Motor neuron (in vitro differentiated cells): ENCODE data around the gene CLIC1. TPM values are rescaled to one million over a fixed set of nuclear protein-coding genes. Genes with fewer than 3 reads are reported as not detected.

Experiments used
- ATAC-seq, 8 experiments: fragments of 200-7000 bp; cut with Tn5 transposase; replicated peaks in 6 of 8; 2 replicates each; pipeline ENCODE4 v1.8.0; 2021; ENCODE audit warnings: mild to moderate bottlenecking in 8 of 8, moderate library complexity in 8 of 8
- H3K27ac ChIP-seq, 2 donors: fragments of 250-450 bp; sonication (Bioruptor Pico); 2 replicates each; pipeline ENCODE4 v1.9.0; 2021; ENCODE audit warnings: antibody characterized with exemption in 2 of 2, mild to moderate bottlenecking in 2 of 2, moderate library complexity in 1 of 2
- H3K4me1 ChIP-seq, 2 donors: fragments of 250-450 bp; sonication (Bioruptor Pico); replicated peaks in 1 of 2; 2 replicates each; pipeline ENCODE4 v1.6.1; 2021; ENCODE audit warnings: antibody characterized with exemption in 2 of 2, mild to moderate bottlenecking in 2 of 2, moderate library complexity in 1 of 2
- H3K4me3 ChIP-seq, 5 donors: fragments of 250-450 bp; sonication (Bioruptor Pico); 2 replicates each; pipeline ENCODE4 v1.9.0; 2021; ENCODE audit warnings: antibody characterized with exemption in 5 of 5, mild to moderate bottlenecking in 5 of 5, moderate library complexity in 4 of 5
- WGBS, 10 experiments: fragments of 450-650 bp; shearing (Covaris generic); methylation state at CpG; one replicate each; pipeline ENCODE4 v1.0.0; 2022; 5-methylcytosine and 5-hydroxymethylcytosine counted together
- in situ Hi-C, 9 experiments: fragments of 400-800 bp; cut with MboI; loops; one replicate each; pipeline ENCODE4 v1.15.0; 2021; ENCODE audit warnings: low sequenced_read_pairs in 9 of 9, low pct_unique_long_range_greater_than_20kb in 2 of 9; ENCODE audit not compliant: unreplicated experiment in 9 of 9
- total RNA-seq, 8 experiments: library from RNA; unstranded; fragments of 300-600 nt; gene quantifications; 2 replicates each; pipeline versions ENCODE4 v1.2.3 to v1.2.4, GENCODE V29; 2022

Gene CLIC1
- total RNA-seq, 8 experiments from 2014 or later: 73.5 to 627 (median 176) TPM

GRCh38 chr6:31691078-31691463 is 45.3 kb downstream of the CLIC1 start:
- no peak overlapping the region for H3K27ac ChIP-seq
- no peak for ATAC-seq
- no peak overlapping the region for H3K4me3 ChIP-seq
- WGBS, 10 experiments: 67 to 100% (median 100%) methylated on average over 1 to 5 of the region's 6 CpGs; no CpG with 5 or more reads in 3 of the 10 experiments
- H3K4me1 ChIP-seq: no peaks in the 10 kb centered on the region
- in situ Hi-C loops: loop anchor here in 1 of 9 experiments (25.0 kb wide), 1 partner anchor 271 kb away; the partner anchor contains the start of genes DXO, NELFE and SKIC2

- peak in 1 of 8 experiments; percentile 24 for ATAC-seq
- no peak overlapping the region for H3K27ac ChIP-seq
- WGBS, 10 experiments: 20 to 95% (median 81%) methylated on average over 1 to 7 of the region's 10 CpGs; no CpG with 5 or more reads in 3 of the 10 experiments
- in situ Hi-C loops: loop anchor here in 1 of 9 experiments (25.0 kb wide), 1 partner anchor 272 kb away; the partner anchor contains the start of genes DXO, NELFE and SKIC2
- no peaks in the 10 kb centered on the region for H3K4me1 ChIP-seq
- H3K4me3 ChIP-seq: no peak overlapping the region
These were observed 45.9 kb downstream of the CLIC1 start for GRCh38 chr6:31690231-31691077.

DNA sequence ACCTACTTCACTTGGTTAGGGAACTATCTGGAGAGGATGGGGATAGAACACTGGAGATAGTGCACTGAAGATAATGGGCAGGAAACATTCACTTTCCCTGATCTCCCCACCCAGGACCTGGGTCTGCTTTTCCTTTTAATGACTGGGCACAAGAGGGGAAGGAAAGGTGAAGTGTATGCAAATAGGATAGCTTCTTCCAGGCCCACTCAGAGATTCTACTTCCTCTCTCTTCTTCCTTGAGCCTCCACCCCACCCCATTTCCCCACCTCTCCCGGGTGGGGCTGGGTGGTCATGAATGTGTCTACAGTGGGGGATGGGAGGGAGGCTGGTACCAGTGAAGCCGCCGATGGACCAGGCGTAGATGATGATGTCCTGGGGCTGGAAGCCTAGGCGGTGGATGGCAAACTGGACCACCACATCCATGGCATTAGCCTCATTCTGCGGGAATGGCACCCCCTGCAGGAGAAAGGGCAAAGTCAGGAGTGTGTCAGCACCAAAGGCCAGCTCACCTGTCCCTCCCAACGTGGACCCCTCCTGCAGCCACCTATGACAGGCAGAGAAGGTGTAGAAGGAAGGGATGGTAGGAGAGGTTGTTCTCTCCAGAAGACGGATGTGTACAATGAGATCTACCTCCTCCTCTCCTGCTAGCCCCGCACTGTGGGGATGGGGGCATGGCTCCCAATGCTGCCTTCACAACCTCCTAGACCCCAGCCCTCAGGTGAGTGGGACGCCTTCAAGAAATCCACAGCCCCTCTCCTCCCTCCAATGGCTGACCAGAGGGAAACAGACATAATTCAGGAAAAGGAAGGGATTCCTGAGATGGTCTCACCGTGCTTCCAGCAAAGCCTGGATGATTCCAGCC is 46.9 kb downstream of the CLIC1 start:
- peak in 1 of 8 experiments; percentile 59 for ATAC-seq
- WGBS, 10 experiments: 40 to 100% (median 94%) methylated on average over 1 to 3 of the region's 11 CpGs; no CpG with 5 or more reads in 4 of the 10 experiments
- Histone ChIP-seq H3K4me1 (no peaks in the 10 kb centered on the region), H3K4me3 (no peak overlapping the region), H3K27ac (no peak overlapping the region)
- in situ Hi-C loops: loop anchor here in 1 of 9 experiments (25.0 kb wide), 1 partner anchor 273 kb away; the partner anchor contains the start of genes DXO, NELFE and SKIC2

DNA sequence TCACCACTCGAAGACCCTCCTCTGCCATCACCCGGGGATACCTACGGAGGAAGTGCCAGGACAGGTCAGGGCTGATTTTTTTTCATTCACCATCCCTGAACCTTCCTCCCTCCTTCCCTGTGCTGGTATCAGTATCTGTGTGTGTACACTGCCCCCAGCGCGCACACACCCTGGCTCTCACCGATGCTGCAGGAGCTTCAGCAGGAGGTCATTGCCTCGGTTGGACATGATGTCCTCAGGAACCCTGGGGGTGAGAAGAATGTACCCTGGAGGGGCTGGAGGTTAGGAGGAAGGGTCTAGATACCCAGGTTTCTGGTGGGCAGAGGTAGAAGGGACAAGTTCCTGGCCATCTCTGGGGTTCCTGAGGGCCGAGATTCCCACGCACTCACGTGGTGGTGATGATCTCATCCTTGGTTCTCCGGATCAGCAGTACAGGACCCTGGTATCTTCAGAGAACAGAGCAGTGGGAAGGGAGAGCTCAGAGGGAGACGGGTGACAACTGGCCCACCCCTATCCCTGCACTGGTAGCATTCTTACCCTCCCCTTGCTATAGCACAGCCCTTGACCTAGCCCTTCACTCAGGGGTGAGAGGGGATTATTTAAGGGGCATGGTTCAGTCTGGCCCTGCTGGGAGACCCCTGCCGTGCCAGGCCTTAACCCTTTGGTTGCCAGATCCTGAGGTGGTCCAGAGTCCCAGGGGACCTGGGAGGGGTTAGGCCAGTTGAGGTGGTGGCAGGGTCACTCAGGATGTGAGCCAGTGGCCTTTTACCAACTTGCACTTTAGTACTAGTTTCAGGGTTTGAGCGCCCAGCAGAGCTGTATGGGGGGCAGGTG is 48.3 kb downstream of the CLIC1 start:
- peaks cover 11% of the 10 kb centered on the region in 2 donors for H3K4me1 ChIP-seq
- H3K4me3 ChIP-seq: no peak overlapping the region
- ATAC-seq: no peak
- WGBS, 10 experiments: 65 to 100% (median 90%) methylated on average over 1 to 6 of the region's 14 CpGs; no CpG with 5 or more reads in 3 of the 10 experiments
- in situ Hi-C loops: loop anchor here in 1 of 9 experiments (25.0 kb wide), 1 partner anchor 274 kb away; the partner anchor contains the start of genes DXO, NELFE and SKIC2
- H3K27ac ChIP-seq: no peak overlapping the region

DNA sequence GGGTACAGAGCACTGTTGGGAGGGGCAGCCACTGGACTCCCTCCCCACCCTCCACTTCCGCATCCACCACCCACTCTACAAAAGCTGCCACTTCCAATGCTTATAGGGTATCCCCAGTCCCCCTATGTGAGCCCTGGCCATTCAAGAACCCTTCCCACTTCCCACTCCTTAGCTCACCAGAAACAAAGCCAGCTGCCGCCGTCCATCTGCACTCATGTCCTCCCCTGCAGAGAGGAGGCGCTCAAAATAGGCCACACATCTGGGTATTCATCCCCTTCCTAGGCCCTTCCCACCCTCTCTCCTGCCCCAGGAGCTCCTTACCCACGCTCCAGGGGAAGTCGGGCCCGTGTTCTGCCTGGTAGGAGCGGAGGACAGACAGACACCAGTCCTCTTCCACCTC is 49.0 kb downstream of the CLIC1 start:
- Histone ChIP-seq H3K4me1 (peaks cover 14 to 17% of the 10 kb centered on the region in 2 donors), H3K27ac (no peak overlapping the region), H3K4me3 (no peak overlapping the region)
- WGBS, 10 experiments: 67 to 100% methylated on average over 1 to 3 of the region's 8 CpGs; no CpG with 5 or more reads in 8 of the 10 experiments
- no peak for ATAC-seq
- in situ Hi-C loops: loop anchor here in 1 of 9 experiments (25.0 kb wide), 1 partner anchor 275 kb away; the partner anchor contains the start of genes DXO, NELFE and SKIC2

DNA sequence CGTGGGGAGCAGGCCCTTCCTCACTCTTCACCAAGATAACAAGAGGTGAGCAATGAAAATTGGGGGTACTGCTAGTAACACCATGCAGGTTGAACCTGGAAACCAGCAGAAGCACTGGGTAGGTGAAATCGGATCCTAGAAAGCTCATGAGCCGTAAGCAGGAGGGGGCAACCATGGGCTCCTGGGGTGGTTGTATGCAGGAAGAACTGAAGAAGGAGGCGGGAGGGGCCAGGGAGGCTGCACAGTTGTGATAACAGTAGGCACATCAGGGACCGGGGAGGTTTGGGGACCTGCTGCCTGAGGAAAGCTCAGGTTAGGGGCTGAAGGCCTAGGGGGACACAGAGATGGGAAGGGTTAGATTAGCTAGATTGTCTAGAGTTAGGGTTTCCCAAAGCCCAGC is 49.8 kb downstream of the CLIC1 start:
- peaks cover 15 to 17% of the 10 kb centered on the region in 2 donors for H3K4me1 ChIP-seq
- in situ Hi-C loops: loop anchor here in 1 of 9 experiments (25.0 kb wide), 1 partner anchor 276 kb away; the partner anchor contains the start of genes DXO, NELFE and SKIC2
- WGBS, 10 experiments: 0 to 100% (median 71%) methylated on average over 1 to 3 of the region's 5 CpGs; no CpG with 5 or more reads in 7 of the 10 experiments
- H3K27ac ChIP-seq: no peak overlapping the region
- H3K4me3 ChIP-seq: no peak overlapping the region
- no peak for ATAC-seq

DNA sequence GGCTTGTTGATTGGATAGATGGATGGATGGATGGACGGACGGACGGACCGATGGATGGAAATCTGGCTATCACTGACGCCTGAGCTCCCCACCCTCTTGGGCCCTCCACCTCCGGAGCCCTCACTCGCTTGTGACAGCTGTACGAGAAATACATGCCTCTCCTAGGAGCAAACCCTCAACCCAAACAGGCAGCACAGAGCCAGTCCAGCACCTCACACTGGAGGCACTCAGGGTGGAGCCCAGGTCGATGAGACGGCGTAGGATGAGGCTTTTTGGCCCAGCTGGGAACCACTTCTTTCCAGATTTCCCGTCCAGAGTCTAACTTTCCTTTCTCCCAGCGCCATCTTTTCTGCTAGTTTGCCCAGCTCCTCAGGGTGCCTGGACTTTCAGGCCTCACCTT is 52.7 kb downstream of the CLIC1 start:
- in situ Hi-C loops: loop anchor here in 1 of 9 experiments (25.0 kb wide), 1 partner anchor 279 kb away; the partner anchor contains the start of genes DXO, NELFE and SKIC2
- WGBS, 10 experiments: 37 to 90% (median 57%) methylated on average over 1 to 11 of the region's 13 CpGs; no CpG with 5 or more reads in 3 of the 10 experiments
- peak overlapping the region; percentile 66 to 75 for H3K27ac ChIP-seq
- H3K4me1 ChIP-seq: peaks cover 17 to 22% of the 10 kb centered on the region in 2 donors
- peak in 5 of 8 experiments; percentile 3 to 34 (median 27) for ATAC-seq
- peak overlapping the region; percentile 15 to 28 (median 23) for H3K4me3 ChIP-seq

- Histone ChIP-seq H3K4me3 (peak overlapping the region in 4 of 5 donors; percentile 1 to 14 (median 8)), H3K4me1 (peaks cover 17 to 22% of the 10 kb centered on the region in 2 donors), H3K27ac (no peak overlapping the region)
- 0 to 50% (median 17%) methylated on average over 2 to 5 of the region's 40 CpGs; no CpG with 5 or more reads in 5 of the 10 experiments for WGBS, 10 experiments
- in situ Hi-C loops: loop anchor here in 1 of 9 experiments (25.0 kb wide), 1 partner anchor 281 kb away; the partner anchor contains the start of genes DXO, NELFE and SKIC2
- peak; percentile 9 to 67 (median 18) for ATAC-seq
These were observed 55.1 kb downstream of the CLIC1 start for GRCh38 chr6:31681135-31681671.

Other genes with a start within 250 kb of the CLIC1 start
- 1 to 10 TPM in 5 of 8 experiments, under 1 TPM in 2, not detected in 1; 0.49 to 4.2 (median 1.9) TPM for gene MICB, start 238.4 kb downstream of the CLIC1 start, total RNA-seq
- gene MCCD1, start 207.6 kb downstream of the CLIC1 start, total RNA-seq: 1 to 10 TPM in 2 of 8 experiments, under 1 TPM in 5, not detected in 1; 0.38 to 1.9 (median 0.75) TPM
- gene DDX39B, start 194.5 kb downstream of the CLIC1 start, total RNA-seq: 100 to 1,000 TPM; 238 to 564 (median 386) TPM
- 100 to 1,000 TPM in 2 of 8 experiments, 10 to 100 TPM in 3, 1 to 10 TPM in 2, under 1 TPM in 1; 0.25 to 110 (median 48.1) TPM for gene ATP6V1G2, start 189.9 kb downstream of the CLIC1 start, total RNA-seq
- gene NFKBIL1, start 188.9 kb downstream of the CLIC1 start, total RNA-seq: 10 to 100 TPM; 24.2 to 44.5 (median 31.6) TPM
- under 1 TPM in 6 of 8 experiments, not detected in 2; 0.11 to 0.76 (median 0.41) TPM for gene LTA, start 164.2 kb downstream of the CLIC1 start, total RNA-seq
- gene TNF, start 161.0 kb downstream of the CLIC1 start, total RNA-seq: 1 to 10 TPM in 1 of 8 experiments, under 1 TPM in 3, not detected in 4; 0.17 to 3.9 (median 0.68) TPM
- gene LTB, start 154.1 kb downstream of the CLIC1 start, total RNA-seq: 1 to 10 TPM in 2 of 8 experiments, under 1 TPM in 5, not detected in 1; 0.18 to 1.9 (median 0.81) TPM
- 1 to 10 TPM in 2 of 8 experiments, under 1 TPM in 5, not detected in 1; 0.21 to 2.6 (median 0.63) TPM for gene LST1, start 150.3 kb downstream of the CLIC1 start, total RNA-seq
- gene NCR3, start 143.5 kb downstream of the CLIC1 start, total RNA-seq: under 1 TPM in 3 of 8 experiments, not detected in 5; 0.29 to 0.71 (median 0.31) TPM
- gene AIF1, start 121.3 kb downstream of the CLIC1 start, total RNA-seq: 1 to 10 TPM in 5 of 8 experiments, not detected in 3; 1.1 to 3.1 (median 2.0) TPM
- 100 to 1,000 TPM in 4 of 8 experiments, 10 to 100 TPM in 4; 53.2 to 259 (median 92.0) TPM for gene PRRC2A, start 115.8 kb downstream of the CLIC1 start, total RNA-seq
- gene BAG6, start 83.9 kb downstream of the CLIC1 start, total RNA-seq: 100 to 1,000 TPM; 159 to 322 (median 247) TPM
- gene APOM, start 80.6 kb downstream of the CLIC1 start, total RNA-seq: 1 to 10 TPM; 2.3 to 6.8 (median 5.3) TPM
- gene C6orf47, start 75.8 kb downstream of the CLIC1 start, total RNA-seq: 10 to 100 TPM; 10.8 to 24.6 (median 15.5) TPM
- gene GPANK1, start 71.5 kb downstream of the CLIC1 start, total RNA-seq: 10 to 100 TPM; 15.2 to 27.2 (median 22.0) TPM
- 100 to 1,000 TPM; 112 to 225 (median 167) TPM for gene CSNK2B, start 70.5 kb downstream of the CLIC1 start, total RNA-seq
- 10 to 100 TPM in 2 of 8 experiments, 1 to 10 TPM in 6; 3.0 to 20.9 (median 6.3) TPM for gene LY6G5B, start 66.6 kb downstream of the CLIC1 start, total RNA-seq
- 1 to 10 TPM; 1.3 to 7.1 (median 2.8) TPM for gene LY6G5C, start 55.5 kb downstream of the CLIC1 start, total RNA-seq
- 10 to 100 TPM; 43.8 to 69.0 (median 52.5) TPM for gene ABHD16A, start 33.2 kb downstream of the CLIC1 start, total RNA-seq
- gene LY6G6F, start 29.7 kb downstream of the CLIC1 start, total RNA-seq: not detected
- not detected for gene LY6G6D, start 21.2 kb downstream of the CLIC1 start, total RNA-seq
- 1 to 10 TPM in 1 of 8 experiments, under 1 TPM in 4, not detected in 3; 0.16 to 1.6 (median 0.41) TPM for gene LY6G6C, start 14.8 kb downstream of the CLIC1 start, total RNA-seq
- 1 to 10 TPM in 2 of 8 experiments, under 1 TPM in 6; 0.18 to 1.8 (median 0.58) TPM for gene MPIG6B, start 13.2 kb downstream of the CLIC1 start, total RNA-seq
- gene DDAH2, start 7.2 kb downstream of the CLIC1 start, total RNA-seq: 100 to 1,000 TPM in 5 of 8 experiments, 10 to 100 TPM in 3; 15.5 to 168 (median 120) TPM
- 10 to 100 TPM in 5 of 8 experiments, 1 to 10 TPM in 3; 3.8 to 65.3 (median 11.3) TPM for gene MSH5, start 3.5 kb upstream of the CLIC1 start, total RNA-seq
- gene SAPCD1, start 26.1 kb upstream of the CLIC1 start, total RNA-seq: 1 to 10 TPM in 7 of 8 experiments, under 1 TPM in 1; 0.87 to 8.0 (median 2.7) TPM
- gene VWA7, start 40.8 kb upstream of the CLIC1 start, total RNA-seq: 1 to 10 TPM in 6 of 8 experiments, under 1 TPM in 2; 0.63 to 2.9 (median 1.4) TPM
- 100 to 1,000 TPM in 2 of 8 experiments, 10 to 100 TPM in 6; 26.4 to 135 (median 52.7) TPM for gene VARS1, start 59.2 kb upstream of the CLIC1 start, total RNA-seq
- gene LSM2, start 70.4 kb upstream of the CLIC1 start, total RNA-seq: 10 to 100 TPM; 34.8 to 79.8 (median 47.1) TPM
- 1 to 10 TPM; 1.0 to 4.3 (median 3.1) TPM for gene HSPA1L, start 78.8 kb upstream of the CLIC1 start, total RNA-seq
- 100 to 1,000 TPM in 2 of 8 experiments, 10 to 100 TPM in 6; 29.3 to 514 (median 92.4) TPM for gene HSPA1A, start 79.0 kb upstream of the CLIC1 start, total RNA-seq
- 100 to 1,000 TPM in 6 of 8 experiments, 10 to 100 TPM in 2; 68.6 to 489 (median 130) TPM for gene HSPA1B, start 91.2 kb upstream of the CLIC1 start, total RNA-seq
- 100 to 1,000 TPM in 1 of 8 experiments, 10 to 100 TPM in 7; 22.8 to 106 (median 36.2) TPM for gene NEU1, start 126.3 kb upstream of the CLIC1 start, total RNA-seq
- gene SLC44A4, start 142.5 kb upstream of the CLIC1 start, total RNA-seq: 1 to 10 TPM in 2 of 8 experiments, under 1 TPM in 5, not detected in 1; 0.07 to 1.0 (median 0.41) TPM
- 100 to 1,000 TPM in 1 of 8 experiments, 10 to 100 TPM in 7; 19.9 to 112 (median 60.3) TPM for gene EHMT2, start 161.2 kb upstream of the CLIC1 start, total RNA-seq
- 10 to 100 TPM in 6 of 8 experiments, 1 to 10 TPM in 2; 1.9 to 34.9 (median 15.9) TPM for gene ZBTB12, start 165.6 kb upstream of the CLIC1 start, total RNA-seq
- 10 to 100 TPM in 1 of 8 experiments, 1 to 10 TPM in 6, under 1 TPM in 1; 0.67 to 55.1 (median 1.8) TPM for gene C2, start 191.2 kb upstream of the CLIC1 start, total RNA-seq
- gene CFB, start 209.6 kb upstream of the CLIC1 start, total RNA-seq: 100 to 1,000 TPM in 1 of 8 experiments, 10 to 100 TPM in 3, 1 to 10 TPM in 4; 2.3 to 300 (median 12.7) TPM
- gene NELFE, start 222.4 kb upstream of the CLIC1 start, total RNA-seq: 10 to 100 TPM; 50.3 to 91.1 (median 72.3) TPM
- gene SKIC2, start 222.6 kb upstream of the CLIC1 start, total RNA-seq: 10 to 100 TPM; 30.6 to 68.4 (median 52.9) TPM
- 10 to 100 TPM; 15.3 to 26.9 (median 22.9) TPM for gene DXO, start 235.6 kb upstream of the CLIC1 start, total RNA-seq
- gene C4A, start 245.5 kb upstream of the CLIC1 start, total RNA-seq: 100 to 1,000 TPM in 1 of 8 experiments, 10 to 100 TPM in 4, 1 to 10 TPM in 3; 3.1 to 631 (median 17.1) TPM